Hepatocyte (in vitro differentiated cells): ENCODE results near the gene SH3TC1.

Experiments used
- CTCF ChIP-seq: fragments of 200-600 bp; sonication (generic); IDR thresholded peaks from 2 replicates; pipeline ENCODE4 v1.5.1; 2016; ENCODE audit warnings: antibody characterized with exemption, mild to moderate bottlenecking; ENCODE audit not compliant: poor library complexity
- EZH2 ChIP-seq: fragments of 200-600 bp; sonication (generic); IDR thresholded peaks from 2 replicates; pipeline ENCODE4 v1.6.1; 2016; ENCODE audit warnings: antibody characterized with exemption, mild to moderate bottlenecking, borderline replicate concordance
- EZH2phosphoT487 ChIP-seq: fragments of 200-600 bp; sonication (generic); IDR thresholded peaks from one replicate; pipeline ENCODE4 v1.6.1; 2018; ENCODE audit warnings: antibody characterized with exemption, mild to moderate bottlenecking, low read depth, moderate library complexity; ENCODE audit not compliant: unreplicated experiment, severe bottlenecking

GRCh38 chr4:8230891-8231290 is 31.8 kb downstream of the SH3TC1 start:
- no peak for TF ChIP-seq CTCF
- TF ChIP-seq EZH2 = no peak
- TF ChIP-seq EZH2phosphoT487 = no peak
